GM12872 (cell line): ENCODE measurements around the gene SCG5.

ENCODE experiments used
- TF ChIP-seq, protein P1 (sequence below): IDR thresholded peaks from 3 replicates; pipeline ENCODE4 v1.5.1; 2011; ENCODE audit warnings: low read depth, mild to moderate bottlenecking, low read length, moderate library complexity; ENCODE audit not compliant: insufficient read depth

SCG5 gene

DNA sequence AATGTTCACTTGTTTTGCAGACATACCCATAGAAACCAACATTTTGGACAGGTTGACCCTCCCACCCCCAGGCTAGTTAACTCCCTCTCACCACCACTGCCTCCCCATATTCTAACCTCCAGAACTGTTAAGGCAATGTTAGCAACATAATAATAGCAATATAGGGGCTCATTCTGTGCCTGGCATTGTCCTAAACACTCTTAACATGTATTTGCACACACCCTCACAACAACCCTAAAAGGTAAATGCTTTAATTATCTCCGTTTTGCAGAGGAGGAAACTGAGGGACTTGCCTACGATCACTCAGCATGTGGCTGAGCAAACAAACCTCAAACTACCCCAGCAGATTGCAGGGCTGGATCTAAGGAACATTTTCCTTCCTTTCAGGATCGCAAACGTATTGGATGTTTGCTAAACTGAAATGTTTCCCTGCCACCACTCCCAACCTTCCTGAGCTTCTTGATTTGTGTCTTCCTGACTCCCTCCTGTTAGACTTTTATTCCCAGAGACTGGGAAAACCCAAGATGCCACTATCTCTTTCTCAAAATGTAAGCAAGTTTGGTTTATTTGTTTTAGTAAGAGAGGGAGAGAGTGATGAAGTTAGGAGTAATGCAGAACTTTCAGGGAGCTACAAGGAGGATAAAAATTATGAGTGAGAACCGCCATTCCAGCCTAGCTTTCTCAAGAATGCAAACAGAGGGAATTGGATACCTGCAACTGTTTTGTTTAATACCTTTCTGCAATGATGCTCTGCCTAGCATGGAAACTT is 1.3 kb downstream of the SCG5 start:
- TF ChIP-seq, protein P1, sequence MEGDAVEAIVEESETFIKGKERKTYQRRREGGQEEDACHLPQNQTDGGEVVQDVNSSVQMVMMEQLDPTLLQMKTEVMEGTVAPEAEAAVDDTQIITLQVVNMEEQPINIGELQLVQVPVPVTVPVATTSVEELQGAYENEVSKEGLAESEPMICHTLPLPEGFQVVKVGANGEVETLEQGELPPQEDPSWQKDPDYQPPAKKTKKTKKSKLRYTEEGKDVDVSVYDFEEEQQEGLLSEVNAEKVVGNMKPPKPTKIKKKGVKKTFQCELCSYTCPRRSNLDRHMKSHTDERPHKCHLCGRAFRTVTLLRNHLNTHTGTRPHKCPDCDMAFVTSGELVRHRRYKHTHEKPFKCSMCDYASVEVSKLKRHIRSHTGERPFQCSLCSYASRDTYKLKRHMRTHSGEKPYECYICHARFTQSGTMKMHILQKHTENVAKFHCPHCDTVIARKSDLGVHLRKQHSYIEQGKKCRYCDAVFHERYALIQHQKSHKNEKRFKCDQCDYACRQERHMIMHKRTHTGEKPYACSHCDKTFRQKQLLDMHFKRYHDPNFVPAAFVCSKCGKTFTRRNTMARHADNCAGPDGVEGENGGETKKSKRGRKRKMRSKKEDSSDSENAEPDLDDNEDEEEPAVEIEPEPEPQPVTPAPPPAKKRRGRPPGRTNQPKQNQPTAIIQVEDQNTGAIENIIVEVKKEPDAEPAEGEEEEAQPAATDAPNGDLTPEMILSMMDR: no peak

DNA sequence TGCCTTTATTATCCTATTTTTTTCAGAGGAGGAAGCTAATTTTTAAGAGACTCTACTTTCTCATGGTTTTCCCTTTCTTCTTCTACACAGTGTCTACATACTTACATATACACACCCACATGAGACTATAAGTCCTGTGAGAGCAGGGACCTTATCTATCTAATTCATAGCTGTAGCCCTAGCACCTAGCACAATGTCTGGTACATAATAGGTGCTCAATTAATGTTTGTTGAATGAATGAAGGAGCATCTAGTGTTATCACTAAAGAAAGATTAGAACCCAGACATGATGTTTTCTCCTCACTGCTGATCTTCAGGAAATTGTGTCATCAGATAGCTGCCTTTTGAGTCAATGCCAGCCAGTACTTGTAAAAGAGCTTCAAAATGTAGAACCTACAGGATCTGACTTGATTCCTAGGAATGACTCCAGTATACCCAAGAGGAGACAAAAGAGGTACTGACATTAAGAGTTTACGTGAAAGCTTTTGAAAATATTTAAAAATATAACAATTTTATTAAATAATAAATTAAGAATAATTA is 2.5 kb downstream of the SCG5 start:
- TF ChIP-seq, protein P1: no peak

DNA sequence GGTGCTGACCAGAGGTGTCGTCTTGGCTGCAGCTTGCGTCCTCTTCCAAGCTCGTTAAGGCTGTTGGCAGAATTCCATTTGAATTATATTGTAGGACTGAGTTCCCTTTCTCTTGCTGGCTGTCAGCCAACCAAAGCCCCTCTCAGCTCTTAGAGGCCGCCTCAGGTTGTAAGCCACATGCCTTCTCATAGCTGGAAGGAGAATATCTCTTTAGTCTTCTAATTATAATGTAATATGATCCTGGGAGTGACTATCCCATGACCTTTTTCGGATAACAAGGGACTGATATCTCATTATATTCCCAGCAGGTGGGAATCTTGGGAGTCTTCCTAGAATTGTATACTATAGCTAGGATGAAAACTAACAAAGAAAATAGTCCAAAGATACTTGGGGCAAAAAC is 4.8 kb downstream of the SCG5 start:
- TF ChIP-seq, protein P1: no peak

DNA sequence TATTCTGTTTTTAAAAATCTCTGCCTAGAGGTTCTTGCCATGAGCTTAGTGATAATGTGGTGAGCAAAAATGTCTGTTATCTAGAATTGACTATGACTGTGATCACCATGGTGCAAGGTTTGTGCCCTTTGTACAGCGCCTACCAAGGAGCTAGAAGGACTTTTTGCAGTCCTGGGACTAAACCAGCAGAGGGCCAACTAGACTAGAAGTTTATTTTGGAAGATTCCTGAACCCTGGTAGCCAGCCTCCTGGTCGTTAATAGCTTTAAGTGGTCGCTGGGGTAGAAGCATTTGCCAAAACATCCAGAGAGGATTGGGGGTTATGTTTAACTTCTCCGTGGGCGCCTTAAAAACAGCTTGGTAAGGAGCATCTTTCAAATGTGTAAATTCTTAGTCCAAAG is 7.8 kb downstream of the SCG5 start:
- TF ChIP-seq, protein P1: peak; percentile 30; the same call in 1 of the 3 replicates

DNA sequence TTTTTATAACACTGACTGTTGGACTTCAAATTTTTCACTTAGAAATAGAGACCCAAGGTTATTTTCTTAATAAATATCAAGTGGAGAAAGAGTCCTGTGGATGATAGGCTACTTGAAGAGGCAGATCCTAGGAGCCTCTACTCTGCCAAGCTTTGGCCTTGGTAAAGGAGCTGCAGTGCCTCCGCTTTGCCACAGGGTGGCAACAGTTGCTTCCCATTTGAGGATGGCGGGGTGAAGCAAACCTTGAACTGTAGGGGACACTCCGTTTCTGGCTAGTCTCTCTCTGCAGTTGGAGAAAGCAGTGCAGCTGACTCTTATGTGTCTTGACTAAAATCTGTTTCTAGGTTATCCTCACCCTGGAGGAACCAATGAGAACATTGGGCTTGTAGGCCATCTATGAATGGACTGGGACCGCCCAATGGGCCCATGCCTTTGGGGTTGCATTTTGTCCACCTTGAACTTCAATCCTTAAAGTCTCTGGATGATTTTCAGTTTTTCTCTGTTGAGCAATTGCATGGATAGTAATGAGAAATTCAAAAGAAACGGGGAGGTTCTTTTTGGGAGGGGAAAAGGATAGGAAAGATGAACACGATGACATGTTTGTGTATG is 9.8 kb downstream of the SCG5 start:
- TF ChIP-seq, protein P1: peak; percentile 98

DNA sequence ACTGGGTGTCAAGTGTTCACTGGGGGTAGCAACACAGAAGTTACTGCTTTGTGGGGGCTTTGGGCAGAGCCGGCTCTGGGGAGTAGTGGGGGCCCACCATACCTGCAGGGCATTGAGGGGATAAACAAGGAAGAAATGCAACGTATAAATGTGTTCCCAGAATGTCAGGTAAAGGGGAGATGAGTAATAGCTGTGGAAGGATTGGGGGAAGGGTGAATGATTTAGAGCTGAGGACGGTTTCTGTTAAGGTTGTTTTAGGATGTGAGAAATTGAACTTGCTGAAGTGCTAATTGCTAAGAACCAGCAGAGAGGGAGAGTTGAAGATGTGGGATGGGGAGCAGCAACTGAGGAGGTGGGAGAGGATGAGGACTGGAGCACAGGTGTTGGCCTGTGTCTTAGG is 10.7 kb downstream of the SCG5 start:
- TF ChIP-seq, protein P1: no peak

DNA sequence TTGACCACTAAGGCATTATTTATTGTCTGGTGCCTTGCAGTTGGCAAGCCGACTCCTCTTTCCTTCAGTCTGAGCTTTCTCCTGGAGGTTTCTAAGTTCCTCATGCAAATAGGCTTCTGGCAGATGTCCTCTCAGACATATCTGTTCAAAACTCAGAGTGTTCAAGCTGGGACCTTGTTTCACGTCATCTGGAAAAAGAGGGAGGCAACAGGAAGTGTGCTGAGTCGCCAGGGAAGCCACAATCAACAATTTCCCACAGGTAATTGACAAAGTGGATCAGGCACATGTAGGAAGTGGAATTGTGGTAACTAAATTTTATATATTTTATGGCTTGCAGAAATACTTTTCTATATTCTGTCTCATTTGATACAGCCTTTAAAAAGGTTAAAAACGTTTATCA is 14.6 kb downstream of the SCG5 start:
- TF ChIP-seq, protein P1: no peak
